ENCODE results near the gene RASIP1.
"Not testable (repeated sequence)": the region's sequence is repeated elsewhere in the genome, so short reads cannot be mapped to it uniquely, and the experiment has no call there.

RASIP1 gene

DNA sequence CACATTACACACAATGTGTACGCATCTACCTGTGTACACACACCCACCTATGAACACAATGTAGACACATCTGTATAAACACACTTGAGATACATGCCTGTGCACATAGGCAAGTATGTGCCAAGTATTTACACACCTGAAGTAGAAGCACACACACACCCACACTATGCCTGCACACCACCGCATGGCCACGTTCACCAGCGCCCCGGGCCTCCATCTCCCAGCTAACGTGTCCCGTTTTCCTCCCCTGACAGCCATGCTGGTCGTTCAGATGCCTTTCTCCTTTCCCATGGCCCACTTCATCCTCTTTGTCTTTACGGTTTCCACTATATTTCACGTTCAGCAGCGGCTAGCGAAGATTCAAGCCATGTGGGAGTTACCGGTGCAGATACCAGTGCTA is 37.7 kb downstream of the RASIP1 start:
- Histone ChIP-seq H3K4me1 (ENCODE audit: control insufficient read depth, insufficient read depth, low read length) (no peaks in the 10 kb centered on the region), H3K4me3 (ENCODE audit: low read length) (no peak overlapping the region), H3K27me3 (ENCODE audit: control insufficient read depth, insufficient read depth, low read length) (no peaks in the 10 kb centered on the region), H3K36me3 (ENCODE audit: control insufficient read depth, insufficient read depth, low read length) (no peaks in the 10 kb centered on the region), H3K9ac (ENCODE audit: low read length) (no peak overlapping the region), H3K27ac (ENCODE audit: low read depth, low read length) (no peak overlapping the region)

DNA sequence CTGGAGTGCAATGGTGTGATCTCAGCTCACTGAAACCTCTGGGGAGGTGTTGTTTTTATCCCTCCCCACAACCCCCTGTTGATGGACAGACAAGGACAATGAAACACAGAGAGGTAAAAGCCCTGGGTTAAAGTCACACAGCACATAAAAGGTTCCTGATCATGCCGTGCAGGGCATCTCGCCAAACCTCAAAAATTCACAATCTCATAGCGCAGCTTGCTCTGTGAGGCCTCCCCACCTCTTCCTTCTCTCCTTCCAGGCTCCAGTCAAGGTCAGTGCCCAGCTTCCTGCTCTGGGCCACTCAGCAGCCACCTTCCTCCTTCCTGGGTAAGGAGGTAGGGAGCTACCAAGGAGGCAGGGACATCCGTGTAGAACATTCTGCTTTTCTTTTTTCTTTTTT is 42.4 kb downstream of the RASIP1 start:
- peaks cover 11% of the 10 kb centered on the region for H3K27me3 ChIP-seq (ENCODE audit: control insufficient read depth, insufficient read depth, low read length)
- no peaks in the 10 kb centered on the region for H3K4me1 ChIP-seq (ENCODE audit: control insufficient read depth, insufficient read depth, low read length)
- H3K36me3 ChIP-seq (ENCODE audit: control insufficient read depth, insufficient read depth, low read length), result no peaks in the 10 kb centered on the region
- H3K27ac ChIP-seq (ENCODE audit: low read depth, low read length), result no peak overlapping the region
- peak overlapping the region; percentile 27 for H3K4me3 ChIP-seq (ENCODE audit: low read length)
- no peak overlapping the region for H3K9ac ChIP-seq (ENCODE audit: low read length)

GRCh38 chr19:48696353-48697010 is 43.9 kb downstream of the RASIP1 start:
- Histone ChIP-seq H3K9ac (ENCODE audit: low read length) (peak overlapping the region; percentile 68), H3K27me3 (ENCODE audit: control insufficient read depth, insufficient read depth, low read length) (peaks cover 11% of the 10 kb centered on the region), H3K4me3 (ENCODE audit: low read length) (peak overlapping the region; percentile 73), H3K4me1 (ENCODE audit: control insufficient read depth, insufficient read depth, low read length) (no peaks in the 10 kb centered on the region), H3K27ac (ENCODE audit: low read depth, low read length) (no peak overlapping the region), H3K36me3 (ENCODE audit: control insufficient read depth, insufficient read depth, low read length) (no peaks in the 10 kb centered on the region)

- H3K27ac ChIP-seq (ENCODE audit: low read depth, low read length), result no peak within 1 kb of the TSS
- H3K4me3 ChIP-seq (ENCODE audit: low read length), result peak within 1 kb of the TSS; percentile 73
- no peaks in the 10 kb centered on the region for H3K4me1 ChIP-seq (ENCODE audit: control insufficient read depth, insufficient read depth, low read length)
- peaks cover 11% of the 10 kb centered on the region for H3K27me3 ChIP-seq (ENCODE audit: control insufficient read depth, insufficient read depth, low read length)
- peak within 1 kb of the TSS; percentile 68 for H3K9ac ChIP-seq (ENCODE audit: low read length)
- no peaks in the 10 kb centered on the region for H3K36me3 ChIP-seq (ENCODE audit: control insufficient read depth, insufficient read depth, low read length)
These were observed 44.6 kb downstream of the RASIP1 start, which contains the start of gene FUT2 for GRCh38 chr19:48695743-48696352. Gene FUT2, plus strand, starts transcription at chr19:48695971. Its CDS starts 6,986 bp downstream, at chr19:48702957.

DNA sequence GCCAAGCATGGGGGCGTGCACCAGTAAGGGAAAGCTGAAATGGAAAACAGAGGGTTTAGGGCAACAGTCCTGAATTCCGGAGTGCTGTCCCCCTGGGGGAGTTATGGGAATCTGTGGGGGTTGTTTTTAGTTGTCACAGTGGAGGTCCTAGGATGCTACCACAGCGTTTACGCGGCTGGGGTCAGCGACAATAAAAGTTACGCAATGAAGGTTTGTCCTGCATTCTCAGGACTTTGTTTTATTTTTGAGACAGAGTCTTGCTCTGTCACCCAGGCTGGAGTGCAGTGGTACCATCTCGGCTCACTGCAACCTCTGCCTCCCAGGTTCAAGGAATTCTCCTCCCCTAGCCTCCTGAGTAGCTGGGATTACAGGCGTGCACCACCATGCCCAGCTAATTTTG is 46.8 kb downstream of the RASIP1 start:
- not testable (repeated sequence) for H3K27ac ChIP-seq (ENCODE audit: low read depth, low read length); H3K4me1 ChIP-seq (ENCODE audit: control insufficient read depth, insufficient read depth, low read length); H3K9ac ChIP-seq (ENCODE audit: low read length); H3K36me3 ChIP-seq (ENCODE audit: control insufficient read depth, insufficient read depth, low read length); H3K4me3 ChIP-seq (ENCODE audit: low read length)
- H3K27me3 ChIP-seq (ENCODE audit: control insufficient read depth, insufficient read depth, low read length), result peaks cover 11% of the 10 kb centered on the region

DNA sequence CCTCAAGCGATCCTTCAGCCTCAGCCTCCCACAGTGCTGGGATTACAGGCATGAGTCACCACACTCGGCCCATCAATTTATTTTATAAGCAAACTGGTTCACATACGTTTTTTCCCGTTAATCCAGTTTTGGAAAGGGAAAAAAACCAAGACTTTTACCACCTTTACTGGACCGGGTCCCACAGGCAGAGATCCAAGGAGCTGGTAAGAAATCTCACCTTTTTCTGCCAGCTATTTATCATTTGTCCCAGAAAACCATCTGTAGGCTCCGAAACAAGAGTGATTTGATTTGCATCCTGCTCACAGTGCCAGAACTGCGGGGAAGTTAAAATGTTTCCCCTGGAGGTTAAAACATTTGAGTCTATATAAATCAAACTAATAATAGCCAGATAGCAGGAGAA is 51.0 kb downstream of the RASIP1 start:
- Histone ChIP-seq H3K27ac (ENCODE audit: low read depth, low read length) (no peak overlapping the region), H3K4me1 (ENCODE audit: control insufficient read depth, insufficient read depth, low read length) (no peaks in the 10 kb centered on the region), H3K4me3 (ENCODE audit: low read length) (no peak overlapping the region), H3K36me3 (ENCODE audit: control insufficient read depth, insufficient read depth, low read length) (no peaks in the 10 kb centered on the region), H3K27me3 (ENCODE audit: control insufficient read depth, insufficient read depth, low read length) (no peaks in the 10 kb centered on the region), H3K9ac (ENCODE audit: low read length) (no peak overlapping the region)

GRCh38 chr19:48687776-48688175 is 52.6 kb downstream of the RASIP1 start:
- no peaks in the 10 kb centered on the region for H3K4me1 ChIP-seq (ENCODE audit: control insufficient read depth, insufficient read depth, low read length)
- H3K27ac ChIP-seq (ENCODE audit: low read depth, low read length), result no peak overlapping the region
- H3K4me3 ChIP-seq (ENCODE audit: low read length), result no peak overlapping the region

GRCh38 chr19:48686637-48687036 is 53.8 kb downstream of the RASIP1 start:
- H3K9ac ChIP-seq (ENCODE audit: low read length); H3K4me1 ChIP-seq (ENCODE audit: control insufficient read depth, insufficient read depth, low read length); H3K27me3 ChIP-seq (ENCODE audit: control insufficient read depth, insufficient read depth, low read length); H3K36me3 ChIP-seq (ENCODE audit: control insufficient read depth, insufficient read depth, low read length); H3K27ac ChIP-seq (ENCODE audit: low read depth, low read length); H3K4me3 ChIP-seq (ENCODE audit: low read length): not testable (repeated sequence)

More at GRCh38 chr19:48687776-48688175, 52.6 kb downstream of the RASIP1 start:
- H3K9ac ChIP-seq (ENCODE audit: low read length), result no peak overlapping the region
- H3K27me3 ChIP-seq (ENCODE audit: control insufficient read depth, insufficient read depth, low read length), result no peaks in the 10 kb centered on the region
- H3K36me3 ChIP-seq (ENCODE audit: control insufficient read depth, insufficient read depth, low read length), result no peaks in the 10 kb centered on the region

- Histone ChIP-seq H3K36me3 (ENCODE audit: control insufficient read depth, insufficient read depth, low read length) (no peaks in the 10 kb centered on the region), H3K9ac (ENCODE audit: low read length) (no peak overlapping the region), H3K4me1 (ENCODE audit: control insufficient read depth, insufficient read depth, low read length) (no peaks in the 10 kb centered on the region), H3K27me3 (ENCODE audit: control insufficient read depth, insufficient read depth, low read length) (no peaks in the 10 kb centered on the region), H3K27ac (ENCODE audit: low read depth, low read length) (no peak overlapping the region), H3K4me3 (ENCODE audit: low read length) (no peak overlapping the region)
These were observed 54.3 kb downstream of the RASIP1 start for GRCh38 chr19:48686088-48686487.

DNA sequence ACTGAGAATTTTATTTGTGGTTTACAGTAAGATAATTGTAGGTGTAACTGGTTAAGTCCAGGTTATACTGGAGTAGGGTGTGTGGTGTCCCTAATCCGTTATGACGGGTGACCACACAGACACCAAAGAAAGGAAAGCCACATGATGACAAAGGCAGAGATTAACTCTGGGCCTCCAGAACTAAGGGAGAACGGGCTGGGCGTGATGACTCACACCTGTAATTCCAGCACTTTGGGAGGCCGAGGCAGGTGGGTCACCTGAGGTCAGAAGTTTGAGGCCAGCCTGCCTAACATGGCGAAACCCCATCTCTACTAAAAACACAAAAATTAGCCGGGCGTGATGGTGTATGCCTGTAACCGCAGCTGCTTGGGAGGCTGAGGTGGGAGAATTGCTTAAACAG is 54.8 kb downstream of the RASIP1 start:
- H3K9ac ChIP-seq (ENCODE audit: low read length), result no peak overlapping the region
- H3K36me3 ChIP-seq (ENCODE audit: control insufficient read depth, insufficient read depth, low read length), result no peaks in the 10 kb centered on the region
- no peak overlapping the region for H3K4me3 ChIP-seq (ENCODE audit: low read length)
- no peaks in the 10 kb centered on the region for H3K27me3 ChIP-seq (ENCODE audit: control insufficient read depth, insufficient read depth, low read length)
- H3K4me1 ChIP-seq (ENCODE audit: control insufficient read depth, insufficient read depth, low read length), result no peaks in the 10 kb centered on the region
- no peak overlapping the region for H3K27ac ChIP-seq (ENCODE audit: low read depth, low read length)

DNA sequence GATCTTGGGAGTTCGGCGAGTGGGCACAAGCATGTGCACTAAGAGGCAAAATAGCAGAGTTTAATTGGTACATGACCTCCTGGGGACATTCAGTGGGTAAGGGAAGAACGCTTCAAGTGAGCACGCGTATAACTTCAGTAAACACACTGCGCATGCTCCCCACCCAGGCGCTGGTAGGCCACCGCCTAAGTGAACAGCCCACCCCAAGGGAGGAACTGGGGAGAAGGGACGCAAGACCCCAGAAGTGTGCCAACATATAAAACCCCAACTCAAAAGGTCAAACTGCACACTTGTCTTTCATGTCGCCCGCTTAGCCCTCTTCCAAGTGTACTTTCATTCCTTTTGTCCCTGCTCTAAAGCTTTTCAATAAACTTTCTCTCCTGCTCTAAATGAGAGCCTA is 57.1 kb downstream of the RASIP1 start:
- H3K36me3 ChIP-seq (ENCODE audit: control insufficient read depth, insufficient read depth, low read length), result no peaks in the 10 kb centered on the region
- H3K9ac ChIP-seq (ENCODE audit: low read length), result no peak overlapping the region
- no peak overlapping the region for H3K4me3 ChIP-seq (ENCODE audit: low read length)
- H3K4me1 ChIP-seq (ENCODE audit: control insufficient read depth, insufficient read depth, low read length), result no peaks in the 10 kb centered on the region
- no peaks in the 10 kb centered on the region for H3K27me3 ChIP-seq (ENCODE audit: control insufficient read depth, insufficient read depth, low read length)
- no peak overlapping the region for H3K27ac ChIP-seq (ENCODE audit: low read depth, low read length)

DNA sequence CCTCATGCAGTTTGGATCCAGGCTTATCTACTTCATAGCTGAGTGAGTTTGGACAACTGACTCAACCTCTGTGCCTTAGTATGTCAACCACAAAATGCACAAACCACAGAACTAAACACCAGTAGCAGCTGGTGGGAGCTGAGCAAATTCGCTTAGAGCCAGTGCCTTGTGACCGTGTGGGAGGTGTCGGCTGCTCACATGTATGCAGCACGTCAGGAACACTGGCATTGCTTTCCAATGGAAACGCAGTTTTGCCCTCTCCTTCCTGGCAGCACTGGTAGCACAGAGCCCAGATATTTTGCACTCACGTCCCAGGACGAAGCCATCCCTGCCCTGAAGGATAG is 59.3 kb downstream of the RASIP1 start:
- Histone ChIP-seq H3K36me3 (ENCODE audit: control insufficient read depth, insufficient read depth, low read length) (no peaks in the 10 kb centered on the region), H3K4me1 (ENCODE audit: control insufficient read depth, insufficient read depth, low read length) (no peaks in the 10 kb centered on the region), H3K4me3 (ENCODE audit: low read length) (no peak overlapping the region), H3K27me3 (ENCODE audit: control insufficient read depth, insufficient read depth, low read length) (no peaks in the 10 kb centered on the region), H3K27ac (ENCODE audit: low read depth, low read length) (no peak overlapping the region), H3K9ac (ENCODE audit: low read length) (no peak overlapping the region)

DNA sequence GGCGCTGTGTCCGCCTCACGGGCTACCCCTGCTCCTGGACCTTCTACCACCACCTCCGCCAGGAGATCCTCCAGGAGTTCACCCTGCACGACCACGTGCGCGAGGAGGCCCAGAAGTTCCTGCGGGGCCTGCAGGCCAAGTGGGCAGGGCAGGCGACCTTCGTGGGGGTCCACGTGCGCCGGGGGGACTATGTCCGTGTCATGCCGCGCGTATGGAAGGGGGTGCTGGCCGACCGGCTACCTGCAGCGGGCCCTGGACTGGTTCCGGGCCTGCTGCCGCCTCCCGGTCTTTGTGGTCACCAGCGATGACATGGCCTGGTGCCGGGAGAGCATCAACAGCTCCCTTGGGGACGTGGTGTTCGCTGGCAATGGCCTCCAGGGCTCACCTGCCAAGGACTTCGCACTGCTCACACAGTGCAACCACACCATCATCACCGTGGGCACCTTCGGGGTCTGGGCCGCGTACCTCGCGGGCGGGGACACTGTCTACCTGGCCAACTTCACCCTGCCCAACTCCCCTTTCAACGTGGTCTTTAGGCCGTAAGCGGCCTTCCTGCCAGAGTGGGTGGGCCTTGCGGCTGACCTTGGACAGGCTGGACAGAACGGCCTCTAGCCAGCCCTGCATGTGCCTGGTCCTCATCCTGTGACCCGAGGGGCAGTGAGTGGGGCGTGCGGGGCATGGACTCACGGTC is 59.8 kb downstream of the RASIP1 start:
- Histone ChIP-seq H3K4me3 (ENCODE audit: low read length) (no peak overlapping the region), H3K27me3 (ENCODE audit: control insufficient read depth, insufficient read depth, low read length) (no peaks in the 10 kb centered on the region), H3K36me3 (ENCODE audit: control insufficient read depth, insufficient read depth, low read length) (no peaks in the 10 kb centered on the region), H3K27ac (ENCODE audit: low read depth, low read length) (no peak overlapping the region), H3K4me1 (ENCODE audit: control insufficient read depth, insufficient read depth, low read length) (no peaks in the 10 kb centered on the region), H3K9ac (ENCODE audit: low read length) (no peak overlapping the region)

All from rectal smooth muscle tissue (tissue), 1 donor.